Erythroblast (primary cell): Measurements from ENCODE around the gene ST7.

Source experiments
- GATA1 ChIP-seq: IDR thresholded peaks from 2 replicates; pipeline ENCODE4 v1.6.1; 2011; ENCODE audit warnings: low read depth, mild to moderate bottlenecking, control low read depth, low read length, moderate library complexity
- POLR2A ChIP-seq: IDR thresholded peaks from 2 replicates; pipeline ENCODE4 v1.6.1; 2011; ENCODE audit warnings: mild to moderate bottlenecking, low read length

DNA sequence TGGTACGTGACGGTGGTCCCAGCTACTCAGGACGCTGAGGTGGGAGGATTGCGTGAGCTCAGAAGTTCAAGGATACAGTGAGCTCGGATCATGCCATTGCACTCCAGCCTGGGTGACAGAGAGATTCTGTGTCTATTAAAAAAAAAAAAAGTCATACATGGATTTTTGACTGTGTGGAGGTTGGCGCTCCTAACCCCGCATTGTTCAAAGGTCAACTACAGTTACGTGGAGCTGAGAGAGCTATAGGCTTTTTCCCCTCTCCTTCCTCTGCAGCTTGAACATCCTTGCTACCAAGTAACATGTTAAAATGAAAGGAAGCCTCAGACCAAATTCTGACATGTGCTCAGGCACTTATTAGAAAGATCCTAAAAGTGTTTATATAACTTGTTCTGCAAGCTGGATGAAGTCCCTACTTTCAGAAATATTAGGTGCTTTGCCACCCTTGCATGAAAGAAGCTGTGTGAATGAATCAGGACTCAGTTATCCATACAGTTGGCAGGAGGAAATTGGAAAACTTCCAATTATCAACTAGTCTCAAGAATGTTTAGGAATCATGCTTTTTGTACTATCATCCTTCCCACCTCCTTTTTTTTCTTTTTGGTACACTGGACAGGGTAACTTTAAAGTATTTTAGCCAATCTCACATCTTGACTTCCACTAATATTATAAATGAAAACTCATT, 12.5 kb upstream of the ST7 start:
- TF ChIP-seq POLR2A: no peak
- TF ChIP-seq GATA1: no peak
